HG03196 (cell line): ENCODE measurements around the gene EVPL.
"Not testable (repeated sequence)": the region's sequence is repeated elsewhere in the genome, so short reads cannot be mapped to it uniquely, and the experiment has no call there.

Experiments used
- ATAC-seq: cut with Tn5 transposase; IDR thresholded peaks from one replicate; pipeline ENCODE4 v1.9.1; 2021; ENCODE audit not compliant: unreplicated experiment

Gene EVPL

DNA sequence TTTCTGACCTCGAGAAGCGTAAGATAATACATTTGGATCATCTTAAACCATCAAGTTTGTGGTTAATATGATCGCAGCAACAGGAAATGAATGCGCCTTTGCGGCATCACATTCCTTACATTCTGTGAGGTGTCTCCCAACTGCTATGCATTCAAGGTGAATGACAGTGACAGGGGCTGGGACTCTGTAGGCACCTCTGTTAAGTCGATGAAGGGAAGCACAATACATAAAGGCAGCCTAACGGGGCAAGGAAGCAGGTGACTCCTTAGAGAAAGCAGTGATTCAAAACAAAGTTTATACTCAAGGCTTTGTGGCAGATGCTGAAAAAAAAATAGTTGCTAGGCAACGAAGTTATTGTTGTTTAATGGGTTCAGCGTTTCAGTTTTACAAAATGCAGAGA, 21.6 kb upstream of the EVPL start:
- ATAC-seq: no peak

DNA sequence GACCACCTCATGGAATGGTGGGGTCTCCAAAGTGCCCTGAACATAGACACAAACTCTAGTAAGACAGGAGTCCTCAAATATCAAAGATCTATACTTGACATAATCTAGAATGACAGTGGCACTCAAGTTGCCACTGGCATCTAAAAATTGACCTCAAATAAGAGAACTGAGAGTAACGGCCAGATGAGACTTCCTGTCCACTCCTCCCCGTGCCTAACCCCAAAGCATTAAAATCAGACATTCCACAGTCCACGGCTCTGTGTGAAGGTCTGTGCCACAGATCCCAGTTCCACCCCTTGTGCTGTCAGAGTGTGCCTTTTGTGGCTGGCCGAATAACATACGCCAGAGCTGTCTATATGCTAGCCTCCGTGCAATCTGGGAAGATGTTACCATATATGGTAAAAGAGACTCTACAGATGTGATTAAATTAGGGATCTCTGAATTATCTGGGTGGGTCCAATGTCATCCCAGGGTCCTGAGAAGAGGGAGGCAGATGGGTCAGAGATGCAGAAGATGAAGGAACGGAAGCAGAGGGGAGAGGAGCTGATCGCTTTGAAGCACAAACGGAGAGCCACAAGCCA, 21.0 kb upstream of the EVPL start:
- ATAC-seq: no peak

DNA sequence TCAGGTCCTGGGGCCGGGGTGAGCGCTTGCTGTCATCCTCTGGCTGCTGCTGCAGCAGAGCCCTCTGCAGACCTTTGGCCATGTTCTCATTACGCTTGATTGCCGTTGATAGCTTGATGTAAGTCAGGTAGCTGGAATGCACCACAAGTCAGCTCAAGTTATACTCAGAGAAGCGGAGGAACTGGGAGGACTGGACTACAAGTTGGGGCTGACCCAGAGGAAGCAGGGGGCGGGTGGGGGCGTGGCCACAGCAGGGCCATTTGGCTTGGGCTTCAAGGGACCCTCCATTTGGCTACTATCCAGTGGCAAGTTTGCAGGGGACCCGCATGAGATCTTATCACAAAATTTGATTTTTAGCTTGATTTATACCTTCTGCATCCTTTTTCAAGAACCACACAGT, 19.0 kb upstream of the EVPL start:
- no peak for ATAC-seq

DNA sequence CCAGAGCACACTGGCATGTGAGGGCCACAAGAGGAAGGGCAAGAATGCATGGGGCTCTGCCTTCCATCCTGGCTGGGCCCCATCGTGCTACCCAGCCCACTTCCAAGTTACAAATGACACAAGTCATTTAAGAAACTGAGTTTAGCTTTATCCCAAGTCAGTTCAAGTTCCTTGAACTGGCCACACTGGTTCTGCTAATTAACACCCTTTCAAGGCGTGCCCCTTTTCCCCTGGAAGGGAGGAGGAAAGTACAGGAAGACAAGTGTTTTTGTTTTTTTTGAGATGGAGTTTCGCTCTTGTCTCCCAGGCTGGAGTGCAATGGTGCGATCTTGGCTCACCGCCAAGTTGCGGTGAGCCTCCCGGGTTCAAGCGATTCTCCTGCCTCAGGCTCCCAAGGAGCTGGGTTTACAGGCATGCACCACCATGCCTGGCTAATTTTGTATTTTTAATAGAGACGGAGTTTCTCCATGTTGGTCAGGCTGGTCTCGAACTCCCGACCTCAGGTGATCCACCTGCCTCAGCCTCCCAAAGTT, 17.4 kb upstream of the EVPL start:
- ATAC-seq: not testable (repeated sequence)

DNA sequence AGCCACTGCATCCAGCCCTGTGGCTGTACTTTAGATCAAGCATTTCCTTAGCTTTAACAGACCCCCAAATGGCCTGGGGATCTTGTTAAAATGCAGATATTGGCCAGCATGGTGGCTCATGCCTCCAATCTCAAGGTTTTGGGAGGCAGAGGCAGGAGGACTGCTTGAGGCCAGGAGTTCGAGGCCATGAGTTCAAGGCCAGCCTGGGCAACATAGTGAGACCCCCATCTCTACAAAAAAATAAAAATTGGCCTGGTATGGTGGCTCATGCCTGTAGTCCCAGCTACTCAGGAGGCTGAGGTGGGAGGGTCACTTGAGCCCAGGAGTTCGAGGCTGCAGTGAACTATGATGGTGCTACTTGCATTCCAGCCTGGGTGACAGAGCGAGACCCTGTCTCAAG, 15.8 kb upstream of the EVPL start:
- not testable (repeated sequence) for ATAC-seq

DNA sequence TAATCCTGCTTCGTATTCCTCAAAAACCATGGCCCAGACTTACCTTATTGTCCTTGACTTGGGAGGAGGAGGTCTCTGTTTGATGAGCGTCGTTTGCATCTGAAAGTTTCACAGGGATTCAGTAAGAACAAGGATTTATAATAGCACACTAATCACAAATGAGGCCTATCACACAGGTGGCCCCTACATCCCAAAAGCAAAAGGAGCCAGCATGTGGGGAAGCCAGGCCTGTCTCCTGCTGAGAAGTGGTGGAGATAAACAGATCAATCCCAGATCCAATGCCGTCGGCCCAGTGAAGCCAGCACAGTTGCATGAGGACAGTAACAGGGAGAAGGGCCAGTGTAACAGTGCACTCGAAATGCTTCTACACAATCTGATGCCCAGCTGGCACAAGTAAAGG, 13.3 kb upstream of the EVPL start:
- no peak for ATAC-seq

DNA sequence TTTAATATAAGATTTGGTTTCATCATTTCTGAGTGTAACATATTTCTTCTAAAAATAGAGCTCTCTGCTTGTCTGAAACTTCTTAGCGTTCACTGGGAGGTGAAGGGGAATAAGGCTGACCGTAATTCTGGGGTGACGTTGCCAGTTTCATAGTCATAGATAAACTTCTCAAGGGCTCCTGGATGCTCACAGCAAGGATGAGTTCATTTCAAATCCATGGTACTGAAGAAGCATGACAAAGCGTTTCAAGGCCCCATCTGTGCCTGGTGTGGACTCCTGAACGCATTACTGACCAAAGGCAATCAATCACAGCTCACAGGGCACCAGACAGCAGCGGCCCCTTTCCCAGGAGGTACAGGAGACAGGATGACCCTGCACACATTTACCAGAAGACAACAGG, 12.0 kb upstream of the EVPL start:
- ATAC-seq: no peak

DNA sequence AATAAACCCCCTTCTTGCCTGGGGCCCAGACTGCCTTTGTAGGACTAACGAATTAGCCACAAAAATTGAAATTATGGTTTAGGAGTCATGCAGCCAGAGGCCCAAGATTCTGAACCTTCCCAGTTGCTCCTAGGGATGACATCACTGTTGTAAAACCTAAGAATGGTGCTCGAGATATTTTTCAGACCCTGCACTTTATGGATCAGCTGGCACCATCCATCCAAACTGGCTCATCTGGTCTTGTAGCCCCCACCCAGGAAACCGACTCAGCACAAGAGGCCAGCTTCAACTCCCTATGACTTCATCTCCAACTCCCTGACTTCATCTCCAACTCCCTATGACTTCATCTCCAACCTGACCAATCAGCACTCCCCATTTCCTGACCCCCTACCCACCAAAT, 10.9 kb upstream of the EVPL start:
- ATAC-seq: no peak

DNA sequence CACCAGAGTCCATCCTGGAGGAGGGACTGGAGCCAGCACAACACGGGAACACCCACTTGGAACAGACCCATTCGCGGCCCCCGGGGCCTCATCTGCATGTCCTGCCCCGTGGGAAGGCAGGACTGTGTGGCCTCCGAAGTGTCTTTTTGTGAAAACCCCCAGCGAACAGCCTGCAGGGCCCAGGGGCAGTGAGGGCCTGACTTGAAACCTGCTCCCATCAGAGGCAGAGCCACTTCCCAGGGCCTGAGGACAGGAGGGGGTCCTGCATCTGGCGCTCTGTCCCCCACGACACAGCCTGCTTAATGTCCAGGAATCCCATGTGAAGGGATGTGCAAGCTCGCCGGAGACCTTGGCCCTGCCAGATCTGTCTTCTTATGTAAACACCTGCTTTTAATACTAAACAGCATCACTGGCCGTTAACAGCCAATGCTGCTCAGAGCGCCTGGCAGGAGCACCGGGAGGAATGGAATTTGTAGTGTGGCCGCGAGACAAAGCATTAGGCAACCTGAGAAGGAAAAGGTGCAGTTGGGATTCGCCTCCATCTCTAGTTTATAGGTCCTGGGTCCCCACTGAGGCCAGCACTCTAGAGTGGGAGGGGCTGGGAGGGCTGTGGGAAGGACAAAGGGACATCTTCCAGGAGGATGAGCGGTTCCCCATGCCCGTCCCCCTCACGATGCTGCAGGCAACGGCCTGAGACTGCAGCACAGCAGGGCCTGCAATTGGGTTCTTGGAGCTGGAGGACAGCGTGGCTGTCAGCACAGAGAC, 9.6 kb upstream of the EVPL start:
- no peak for ATAC-seq

DNA sequence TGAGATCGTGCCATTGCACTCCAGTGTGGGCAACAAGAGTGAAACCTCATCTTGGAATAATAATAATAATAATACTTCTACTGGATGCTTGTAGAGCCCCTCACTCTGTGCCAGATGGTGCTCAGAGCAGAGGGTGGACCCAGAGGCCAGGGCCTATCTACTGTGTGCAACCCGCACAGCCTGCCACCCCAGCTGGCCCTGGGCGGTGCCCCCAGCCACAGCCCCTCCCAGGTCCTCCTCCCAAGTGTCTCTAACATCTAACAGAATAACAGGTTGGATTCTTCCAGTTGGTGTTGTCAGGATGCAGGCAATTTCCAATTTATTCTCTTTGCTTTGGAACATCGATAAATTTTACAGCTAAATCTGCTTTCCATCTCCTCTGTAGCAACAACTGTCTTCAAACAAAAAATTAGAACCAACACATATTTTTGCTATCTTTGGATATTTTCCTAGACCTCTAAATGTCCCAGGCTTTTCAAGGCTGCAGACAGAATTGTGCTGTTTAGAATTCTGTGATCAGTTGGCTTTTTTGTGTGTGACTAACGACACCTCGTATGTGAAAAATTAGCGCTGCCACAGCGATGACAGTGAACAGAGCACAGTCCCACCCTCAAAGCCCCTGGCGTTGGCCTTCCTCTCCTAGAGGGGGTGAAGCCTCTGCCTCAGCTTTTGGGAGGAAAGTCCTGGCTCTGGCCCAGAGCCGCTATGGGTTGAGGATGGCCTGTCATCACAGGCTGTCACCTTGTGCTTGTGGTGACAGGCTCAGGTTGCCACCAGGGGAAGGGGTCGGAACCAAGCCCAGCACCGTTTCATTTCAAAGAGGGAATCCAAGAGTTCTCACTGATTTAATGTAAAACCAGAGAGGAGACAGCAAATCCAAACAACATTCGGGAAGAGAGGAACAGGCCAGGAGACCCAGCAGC, 7.6 kb upstream of the EVPL start:
- no peak for ATAC-seq

DNA sequence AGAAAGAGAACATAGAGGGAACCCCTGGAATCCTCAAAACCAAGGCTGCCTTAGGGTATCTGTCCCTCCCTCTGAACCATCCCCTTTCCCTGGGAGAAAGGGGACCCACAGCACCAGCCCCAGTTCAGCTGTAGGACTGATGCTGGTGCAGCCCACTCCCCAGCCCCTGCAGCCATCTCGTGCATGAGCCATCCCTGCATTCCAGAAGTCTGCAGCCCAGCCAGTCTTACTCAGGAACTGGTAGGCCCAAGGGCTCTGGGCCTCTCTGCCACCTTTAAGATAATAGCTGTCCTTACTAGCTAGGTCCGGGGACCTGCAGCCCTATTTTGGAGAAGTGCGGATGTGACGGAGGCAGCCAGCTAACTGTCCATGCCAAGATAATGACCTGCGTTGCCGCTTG, 6.0 kb upstream of the EVPL start:
- ATAC-seq: no peak

DNA sequence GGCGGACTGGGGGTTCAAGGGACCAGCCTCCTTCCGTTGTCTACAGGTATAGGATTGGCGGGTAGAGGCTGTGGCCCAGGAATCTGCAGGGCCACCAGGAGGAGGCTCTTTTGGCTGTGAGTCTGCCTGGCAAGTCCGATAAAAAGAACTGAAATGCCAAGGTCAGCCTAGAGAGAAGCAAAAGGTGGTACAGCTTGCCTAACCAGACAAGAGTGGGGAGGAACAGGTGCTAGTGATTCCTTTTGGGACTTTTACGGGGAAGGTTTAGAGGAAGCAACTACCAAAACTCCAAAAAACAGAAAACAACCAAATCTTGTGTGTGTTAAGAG, 5.6 kb upstream of the EVPL start:
- ATAC-seq: no peak

DNA sequence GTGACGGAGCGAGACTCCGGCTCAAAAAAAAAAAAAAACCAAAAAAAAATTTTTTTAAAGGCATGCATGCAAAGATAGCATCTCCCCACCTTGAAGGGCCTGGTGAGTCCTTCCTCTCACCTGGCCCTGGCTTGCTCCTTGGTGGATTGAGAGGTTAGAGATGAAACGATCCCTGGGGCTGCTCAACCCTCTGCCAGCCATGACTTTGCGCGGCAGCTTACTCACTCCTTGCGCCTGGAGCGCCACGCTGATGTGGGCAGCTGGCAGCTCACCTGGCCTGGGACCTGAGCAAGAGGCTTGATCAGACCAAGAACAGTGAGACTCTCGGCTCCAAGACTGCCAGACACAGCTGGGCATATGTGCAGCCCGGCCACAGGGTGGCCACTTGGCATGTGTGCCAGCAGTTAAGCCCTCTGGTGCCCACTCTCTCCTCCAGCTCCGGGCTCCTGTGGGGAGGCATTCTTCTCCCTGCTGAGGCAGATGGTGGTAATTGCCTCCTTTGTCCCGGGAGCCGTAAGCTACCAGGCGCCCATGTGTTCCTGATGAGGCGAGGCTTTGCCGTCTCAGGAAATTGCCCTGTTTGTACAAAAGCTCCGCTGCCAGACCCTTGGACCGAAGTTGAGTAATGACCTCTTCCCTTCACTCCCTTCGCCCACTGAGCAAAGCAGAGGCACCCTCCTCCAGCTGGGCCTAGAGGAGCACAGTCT, 5.1 kb upstream of the EVPL start:
- no peak for ATAC-seq

DNA sequence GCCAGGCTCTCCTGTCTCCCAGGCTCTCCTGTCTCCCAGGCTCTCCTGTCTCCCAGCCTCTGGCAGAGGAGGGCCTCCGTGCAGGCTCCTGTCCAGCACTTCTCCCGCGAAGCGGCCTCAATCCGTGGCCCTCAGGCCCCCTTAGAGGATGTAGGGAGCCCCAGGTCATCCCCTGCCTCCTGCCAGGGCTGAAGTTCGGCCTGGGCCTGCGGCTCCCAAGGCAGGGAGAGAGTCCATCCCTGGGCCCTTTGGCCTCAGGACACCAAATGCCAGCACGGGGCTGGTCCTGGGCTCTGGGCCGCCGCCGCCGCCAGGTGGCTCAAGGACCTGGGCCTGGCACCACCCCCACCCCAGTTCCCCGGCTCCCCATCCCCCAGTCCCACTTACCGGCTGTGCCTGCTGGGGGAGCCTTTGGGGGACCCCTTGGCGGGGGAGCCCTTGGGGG, 370 bp downstream of the EVPL start:
- no peak for ATAC-seq

DNA sequence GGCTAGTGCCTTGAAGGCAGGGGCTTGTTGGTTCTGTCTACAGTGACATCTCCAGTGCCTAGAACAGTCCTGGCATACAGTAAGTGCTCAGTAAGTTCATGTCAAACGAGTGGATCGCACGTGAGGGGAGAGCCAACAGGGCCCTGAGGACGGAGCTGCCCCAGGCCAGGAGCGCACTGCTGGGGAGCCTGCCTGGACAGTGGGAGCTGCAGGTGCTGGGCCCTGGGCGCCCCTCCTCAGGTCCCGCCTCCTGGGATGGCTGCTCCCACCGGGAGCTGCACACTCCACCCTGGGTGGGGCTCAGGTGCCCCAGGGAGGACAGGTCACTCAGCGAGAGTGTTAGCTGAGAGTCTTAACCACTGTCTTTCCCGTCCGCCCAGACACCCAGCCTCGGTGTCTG, 1.8 kb downstream of the EVPL start:
- no peak for ATAC-seq

DNA sequence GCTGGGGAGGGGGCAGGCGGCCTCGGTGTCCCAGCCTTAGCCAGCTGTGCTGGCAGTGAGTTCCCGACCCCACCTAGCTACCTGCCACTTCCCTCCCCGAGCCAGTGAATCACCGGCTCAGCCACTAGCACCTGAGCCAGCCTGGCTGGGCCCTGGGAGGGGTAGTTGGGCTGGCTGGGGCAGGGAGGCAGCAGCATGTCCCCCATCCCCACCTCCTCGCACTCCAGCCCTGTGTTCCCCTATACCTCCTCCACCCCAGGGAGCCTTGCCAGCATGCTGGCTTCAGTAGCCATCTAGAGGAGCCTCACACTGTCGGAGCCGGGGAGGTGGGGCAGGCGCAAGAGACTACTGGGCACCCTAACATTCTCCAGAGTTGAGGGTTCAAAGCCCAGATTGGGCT, 2.8 kb downstream of the EVPL start:
- ATAC-seq: no peak

DNA sequence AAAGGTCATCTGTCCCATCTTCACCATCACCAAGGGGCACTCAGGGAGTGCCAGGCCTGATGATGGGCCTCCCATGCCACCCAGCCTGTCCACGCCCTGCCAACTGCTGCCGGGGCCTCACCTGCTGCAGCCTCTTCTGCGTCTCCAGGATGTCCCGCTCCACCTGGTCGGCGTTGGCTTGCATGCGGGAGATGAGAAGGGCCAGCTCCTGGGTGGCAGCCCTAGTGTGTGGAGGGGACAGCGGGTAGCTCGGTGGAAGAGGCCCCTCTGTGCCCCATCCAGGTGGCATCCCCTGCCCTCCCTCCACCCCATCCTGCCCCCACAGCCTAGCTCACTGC, 3.2 kb downstream of the EVPL start:
- no peak for ATAC-seq

DNA sequence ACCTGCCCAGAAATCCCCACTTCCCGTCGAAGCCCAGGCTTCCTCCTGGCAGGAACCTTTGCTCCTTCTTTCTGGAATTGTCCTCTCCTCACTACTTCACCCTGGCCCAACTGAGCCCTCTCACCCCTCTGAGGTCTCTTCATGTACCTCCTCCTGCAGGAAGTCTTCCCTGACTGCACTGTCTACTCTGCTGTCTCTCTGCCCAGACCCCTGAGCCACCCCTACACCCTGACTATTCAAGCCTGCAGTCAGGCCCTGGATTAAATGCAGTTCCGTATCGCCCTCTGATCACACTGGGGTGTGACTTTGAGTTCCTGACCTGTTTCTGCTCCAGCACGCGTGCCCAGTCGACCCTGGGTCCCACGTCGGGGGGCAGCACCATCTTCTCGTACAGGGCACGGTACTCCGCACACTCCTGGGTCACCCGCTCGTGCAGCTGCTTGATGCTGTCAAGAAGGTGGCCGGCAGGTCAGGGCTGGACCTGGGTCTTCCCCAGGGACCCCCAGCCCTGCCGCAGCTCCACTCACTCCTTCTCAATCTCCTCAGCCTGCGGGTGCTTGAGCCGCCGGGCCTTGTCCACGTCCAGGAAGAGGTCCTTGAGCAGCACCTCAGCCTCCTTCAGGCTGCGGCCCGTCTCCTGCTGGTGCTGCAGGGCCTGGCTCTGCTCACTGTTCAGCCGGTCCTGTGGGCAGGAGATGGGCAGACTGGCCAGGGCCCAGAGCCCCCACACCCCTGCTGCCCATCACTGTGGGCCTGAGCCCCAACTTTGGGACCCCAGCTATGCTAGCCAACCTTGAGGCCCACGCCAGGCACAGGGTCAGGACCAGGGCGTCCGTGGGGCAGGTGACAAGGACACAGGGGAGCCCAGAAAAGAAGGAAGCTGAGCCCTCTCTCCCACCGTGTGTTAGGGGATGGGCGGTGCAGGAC, 3.9 kb downstream of the EVPL start:
- ATAC-seq: no peak

DNA sequence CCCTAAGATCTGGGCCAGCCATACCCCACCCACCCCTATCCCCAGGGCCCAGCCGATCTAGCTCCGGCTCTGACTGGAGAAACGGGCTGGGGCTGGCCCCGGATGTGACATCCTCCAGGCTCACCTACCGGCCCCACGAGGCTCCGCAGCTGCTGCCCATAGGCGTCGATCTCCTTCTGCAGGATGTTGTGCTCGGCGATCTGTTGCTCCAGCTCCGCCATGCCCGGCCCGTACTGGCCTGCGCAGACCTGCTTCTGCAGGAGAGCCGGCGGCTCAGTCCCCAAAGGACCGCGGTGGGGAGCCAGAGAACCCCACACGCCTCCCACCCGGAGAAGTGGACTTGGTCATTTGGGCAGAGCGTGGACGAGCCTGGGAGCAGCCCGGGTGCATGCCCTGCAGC, 4.8 kb downstream of the EVPL start:
- ATAC-seq: no peak

DNA sequence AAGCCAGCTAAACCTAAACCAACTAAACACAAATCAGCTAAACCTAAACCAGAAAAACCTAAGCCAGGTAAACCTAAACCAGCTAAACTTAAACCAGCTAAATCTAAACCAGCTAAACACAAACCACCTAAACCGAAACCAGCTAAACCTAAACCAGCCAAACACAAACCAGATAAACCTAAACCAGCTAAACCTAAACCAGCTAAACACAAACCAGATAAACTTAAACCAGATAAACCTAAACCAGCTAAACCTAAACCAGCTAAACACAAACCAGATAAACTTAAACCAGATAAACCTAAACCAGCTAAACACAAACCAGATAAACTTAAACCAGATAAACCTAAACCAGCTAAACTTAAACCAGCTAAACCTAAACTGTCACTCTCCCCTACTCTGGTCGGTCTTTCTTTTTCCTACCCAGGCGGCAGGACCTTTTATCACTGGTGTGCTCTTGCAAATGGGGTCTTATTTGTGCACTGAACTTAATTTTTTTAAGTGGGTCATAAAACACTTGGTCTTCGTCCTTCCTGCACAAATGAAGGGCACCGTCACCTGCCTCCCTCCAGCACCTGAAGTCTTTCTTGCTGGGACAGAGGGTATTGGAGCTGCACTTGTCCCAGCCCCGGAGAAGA, 7.2 kb downstream of the EVPL start:
- no peak for ATAC-seq
